ENCODE measurements around the gene FUCA2. TPM values are rescaled to one million over a fixed set of nuclear protein-coding genes. Genes with fewer than 3 reads are reported as not detected.

Gene FUCA2
- total and polyA plus RNA-seq, 7 donors, result 8.7 to 32.3 (median 11.4) TPM

DNA sequence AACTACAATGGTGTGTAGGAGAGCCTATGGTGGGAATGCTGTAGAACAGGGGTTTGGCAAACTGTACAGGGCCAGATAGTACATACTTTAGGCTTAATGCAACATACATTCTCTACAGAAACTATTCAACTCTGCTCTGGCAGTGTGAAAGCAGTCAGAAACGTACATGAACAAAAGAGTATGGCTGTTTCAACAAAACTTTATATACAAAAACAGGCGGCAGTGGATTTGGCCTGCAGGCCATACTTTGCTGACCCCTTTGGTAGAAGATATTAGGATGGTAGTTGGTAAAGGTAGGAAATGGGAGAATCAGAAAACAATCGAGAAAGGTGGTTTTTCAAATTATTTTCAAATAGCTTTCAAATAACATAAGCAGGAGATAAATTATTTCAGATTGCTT, 24.8 kb downstream of the FUCA2 start:
- Histone ChIP-seq H3K36me3 (ENCODE audit: insufficient read depth in 1 of 2, low read depth in 1 of 2) (peaks cover 0 to 15% of the 10 kb centered on the region in 2 donors), H3K27ac (no peak overlapping the region), H3K9me3 (no peaks in the 10 kb centered on the region), H3K4me1 (no peaks in the 10 kb centered on the region), H3K4me3 (no peak overlapping the region), H3K27me3 (ENCODE audit: insufficient read depth in 3 of 3, low read length in 2 of 3) (no peaks in the 10 kb centered on the region)
- ATAC-seq, result no peak
- WGBS, 3 donors, result 91 to 93% (median 92%) methylated on average over 3 of the region's 3 CpGs
- intact Hi-C loops (cut with DNase I), result no loop called here
- TF ChIP-seq, protein P1, sequence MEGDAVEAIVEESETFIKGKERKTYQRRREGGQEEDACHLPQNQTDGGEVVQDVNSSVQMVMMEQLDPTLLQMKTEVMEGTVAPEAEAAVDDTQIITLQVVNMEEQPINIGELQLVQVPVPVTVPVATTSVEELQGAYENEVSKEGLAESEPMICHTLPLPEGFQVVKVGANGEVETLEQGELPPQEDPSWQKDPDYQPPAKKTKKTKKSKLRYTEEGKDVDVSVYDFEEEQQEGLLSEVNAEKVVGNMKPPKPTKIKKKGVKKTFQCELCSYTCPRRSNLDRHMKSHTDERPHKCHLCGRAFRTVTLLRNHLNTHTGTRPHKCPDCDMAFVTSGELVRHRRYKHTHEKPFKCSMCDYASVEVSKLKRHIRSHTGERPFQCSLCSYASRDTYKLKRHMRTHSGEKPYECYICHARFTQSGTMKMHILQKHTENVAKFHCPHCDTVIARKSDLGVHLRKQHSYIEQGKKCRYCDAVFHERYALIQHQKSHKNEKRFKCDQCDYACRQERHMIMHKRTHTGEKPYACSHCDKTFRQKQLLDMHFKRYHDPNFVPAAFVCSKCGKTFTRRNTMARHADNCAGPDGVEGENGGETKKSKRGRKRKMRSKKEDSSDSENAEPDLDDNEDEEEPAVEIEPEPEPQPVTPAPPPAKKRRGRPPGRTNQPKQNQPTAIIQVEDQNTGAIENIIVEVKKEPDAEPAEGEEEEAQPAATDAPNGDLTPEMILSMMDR (IDR thresholded peaks at IDR 0.05), result no peak
- DNase-seq, result no peak

DNA sequence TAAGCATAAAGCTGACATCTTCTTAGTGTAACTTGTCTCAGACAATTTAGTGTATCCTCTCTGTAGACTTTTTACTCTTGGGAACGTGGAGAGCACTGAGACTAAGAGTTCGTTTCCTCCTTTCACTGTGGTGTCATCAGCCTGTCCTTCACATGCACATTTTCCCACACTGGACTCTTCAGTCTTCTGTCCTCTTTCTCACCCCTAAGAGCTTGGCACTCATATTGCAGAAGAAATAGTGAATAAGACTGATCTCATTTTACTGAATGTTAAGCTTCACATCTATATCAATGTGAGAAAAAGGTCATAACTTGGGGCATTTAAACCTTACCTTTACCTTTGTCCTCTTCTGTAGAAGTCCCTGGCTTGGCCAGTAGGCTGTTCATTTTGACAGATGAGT, 25.6 kb downstream of the FUCA2 start:
- ATAC-seq, result no peak
- Histone ChIP-seq H3K4me1 (no peaks in the 10 kb centered on the region), H3K27ac (no peak overlapping the region), H3K9me3 (no peaks in the 10 kb centered on the region), H3K36me3 (ENCODE audit: insufficient read depth in 1 of 2, low read depth in 1 of 2) (peaks cover 0 to 15% of the 10 kb centered on the region in 2 donors), H3K4me3 (no peak overlapping the region), H3K27me3 (ENCODE audit: insufficient read depth in 3 of 3, low read length in 2 of 3) (no peaks in the 10 kb centered on the region)
- TF ChIP-seq, protein P1 (IDR thresholded peaks at IDR 0.05), result no peak
- intact Hi-C loops (cut with DNase I), result no loop called here
- DNase-seq, result no peak
- WGBS, 3 donors, result 79 to 88% (median 85%) methylated on average over 2 of the region's 2 CpGs

DNA sequence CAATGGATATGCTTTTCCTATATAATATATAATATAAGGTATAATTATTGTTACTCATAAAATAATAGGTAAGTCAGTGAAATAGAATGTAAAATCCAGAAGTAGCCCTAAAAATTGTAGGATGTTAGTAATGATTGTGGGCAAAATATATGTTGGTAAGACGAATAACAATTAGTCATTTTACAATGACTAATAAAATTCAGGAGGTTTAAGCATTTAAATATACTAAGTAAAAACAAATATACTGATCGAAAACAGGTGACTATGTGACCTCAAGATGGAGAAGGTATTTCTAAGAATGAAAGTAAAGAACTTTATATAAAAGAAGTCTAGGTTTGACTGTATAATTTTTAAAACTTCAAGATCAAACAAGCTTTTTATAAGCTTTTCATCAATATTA, 28.9 kb downstream of the FUCA2 start:
- no peak overlapping the region for H3K27ac ChIP-seq
- WGBS, 3 donors, result 76 to 97% (median 97%) methylated on average over 2 of the region's 2 CpGs
- no peaks in the 10 kb centered on the region for H3K27me3 ChIP-seq (ENCODE audit: insufficient read depth in 3 of 3, low read length in 2 of 3)
- peaks cover 3 to 46% of the 10 kb centered on the region in 2 donors for H3K36me3 ChIP-seq (ENCODE audit: insufficient read depth in 1 of 2, low read depth in 1 of 2)
- TF ChIP-seq, protein P1 (IDR thresholded peaks at IDR 0.05), result no peak
- no peaks in the 10 kb centered on the region for H3K4me1 ChIP-seq
- DNase-seq, result no peak
- intact Hi-C loops (cut with DNase I), result no loop called here
- no peak for ATAC-seq
- no peak overlapping the region for H3K4me3 ChIP-seq
- H3K9me3 ChIP-seq, result no peaks in the 10 kb centered on the region

DNA sequence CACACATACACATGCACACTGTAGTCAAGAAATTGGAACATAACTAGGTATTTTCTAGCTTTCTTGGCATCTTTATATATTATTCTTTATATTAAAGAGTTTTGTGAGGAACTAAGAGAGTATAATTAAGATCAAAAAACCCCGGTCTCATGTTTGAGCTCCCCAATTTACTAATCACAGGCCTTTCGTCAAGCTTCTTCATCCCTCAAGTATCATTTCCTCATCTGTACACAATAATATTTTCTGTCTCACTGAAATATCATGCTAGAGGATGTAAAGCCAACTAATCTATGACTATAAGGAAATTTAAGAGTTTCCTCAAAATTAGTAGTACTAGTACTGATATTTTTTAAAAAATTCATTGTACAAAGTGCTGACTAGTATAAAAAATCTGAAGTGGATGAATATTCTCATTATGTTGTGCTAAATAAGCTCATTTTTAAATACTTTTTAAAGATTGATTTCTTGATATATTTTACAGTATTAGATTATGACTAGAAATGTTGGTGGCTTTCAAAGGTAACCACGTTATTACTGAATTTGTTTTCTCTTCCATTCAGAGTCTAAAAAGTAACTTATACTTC, 32.9 kb downstream of the FUCA2 start:
- H3K4me1 ChIP-seq, result no peaks in the 10 kb centered on the region
- peaks cover 3 to 71% of the 10 kb centered on the region in 2 donors for H3K36me3 ChIP-seq (ENCODE audit: insufficient read depth in 1 of 2, low read depth in 1 of 2)
- no peak overlapping the region for H3K4me3 ChIP-seq
- intact Hi-C loops (cut with DNase I), result no loop called here
- no peak for DNase-seq
- H3K27ac ChIP-seq, result no peak overlapping the region
- 97 to 98% (median 97%) methylated on average over 3 of the region's 3 CpGs for WGBS, 3 donors
- no peak for ATAC-seq
- TF ChIP-seq, protein P1 (IDR thresholded peaks at IDR 0.05), result no peak
- H3K9me3 ChIP-seq, result no peaks in the 10 kb centered on the region
- no peaks in the 10 kb centered on the region for H3K27me3 ChIP-seq (ENCODE audit: insufficient read depth in 3 of 3, low read length in 2 of 3)

DNA sequence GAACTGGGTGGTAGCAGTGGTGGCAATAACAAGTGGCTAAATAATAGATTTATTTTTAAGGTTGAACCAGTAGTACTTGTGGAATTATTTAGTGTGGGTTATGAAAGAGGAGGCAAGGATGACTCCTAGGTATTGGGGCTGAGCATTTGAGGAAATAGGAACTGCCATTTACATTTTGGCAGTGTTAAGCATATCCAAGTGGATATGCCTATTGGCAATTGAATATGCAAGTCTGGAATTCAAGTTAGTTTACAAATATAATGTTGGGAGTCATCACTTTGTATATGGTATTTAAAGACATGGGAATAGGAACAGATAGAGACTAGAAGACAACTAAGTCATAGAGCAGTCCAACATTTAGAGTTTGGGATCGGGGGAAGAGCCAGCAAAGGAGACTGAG, 35.0 kb downstream of the FUCA2 start:
- Histone ChIP-seq H3K27ac (no peak overlapping the region), H3K36me3 (ENCODE audit: insufficient read depth in 1 of 2, low read depth in 1 of 2) (peaks cover 3 to 90% of the 10 kb centered on the region in 2 donors), H3K9me3 (no peaks in the 10 kb centered on the region), H3K4me3 (no peak overlapping the region), H3K4me1 (no peaks in the 10 kb centered on the region), H3K27me3 (ENCODE audit: insufficient read depth in 3 of 3, low read length in 2 of 3) (no peaks in the 10 kb centered on the region)
- TF ChIP-seq, protein P1 (IDR thresholded peaks at IDR 0.05), result no peak
- no peak for ATAC-seq
- intact Hi-C loops (cut with DNase I), result no loop called here
- DNase-seq, result no peak
- 95 to 97% (median 97%) methylated on average over 1 of the region's 1 CpG for WGBS, 3 donors
